BLaER1 treated with 17β-estradiol and CSF1 and Interleukin-3, amounts not matched to agents 10 nM and 100 nM (cell line): ENCODE measurements around the gene ZNRF3.

ENCODE experiments used
- H3K27ac ChIP-seq, 11 experiments: shearing (Covaris generic); formaldehyde crosslinking; 2 replicates each; pipeline ENCODE4 v1.8.1; 2022
- H3K27me3 ChIP-seq, 11 experiments: shearing (Covaris generic); formaldehyde crosslinking; 2 replicates each; pipeline ENCODE4 v1.8.1; 2022
- H3K36me3 ChIP-seq, 11 experiments: shearing (Covaris generic); formaldehyde crosslinking; 2 replicates each; pipeline ENCODE4 v1.8.1; 2022
- H3K4me1 ChIP-seq, 10 experiments: shearing (Covaris generic); formaldehyde crosslinking; 2 replicates each; pipeline ENCODE4 v1.8.1; 2022
- H3K4me2 ChIP-seq, 11 experiments: shearing (Covaris generic); formaldehyde crosslinking; 2 replicates each; pipeline ENCODE4 v1.8.1; 2022
- H3K4me3 ChIP-seq, 10 experiments: shearing (Covaris generic); formaldehyde crosslinking; 2 replicates each; pipeline ENCODE4 v1.8.1; 2022
- H3K9ac ChIP-seq, 11 experiments: shearing (Covaris generic); formaldehyde crosslinking; 2 replicates each; pipeline ENCODE4 v1.8.1; 2022
- H3K9me3 ChIP-seq, 11 experiments: shearing (Covaris generic); formaldehyde crosslinking; replicated peaks in 1 of 11; 2 replicates each; pipeline ENCODE4 v1.8.1; 2022
- H4K20me1 ChIP-seq, 11 experiments: shearing (Covaris generic); formaldehyde crosslinking; 2 replicates each; pipeline ENCODE4 v1.8.1; 2022
- Cebpa-rat ChIP-seq, 11 experiments: shearing (Covaris generic); IDR thresholded peaks; 2 replicates each; pipeline ENCODE4 v1.8.1; 2022

The ZNRF3 gene

GRCh38 chr22:28953403-28953802 lies 70.0 kb downstream of the ZNRF3 start:
- Histone ChIP-seq H3K36me3 (peaks cover 0 to 6% (median 0%) of the 10 kb centered on the region in 11 experiments; a peak in 3 of 22 replicates), H3K9ac (no peak overlapping the region), H3K4me2 (no peak overlapping the region), H4K20me1 (peaks cover 0 to 98% (median 90%) of the 10 kb centered on the region in 11 experiments; a peak in 18 of 22 replicates), H3K4me1 (peaks cover 16 to 21% (median 17%) of the 10 kb centered on the region in 10 experiments), H3K27me3 (peaks cover 30 to 67% (median 49%) of the 10 kb centered on the region in 11 experiments), H3K4me3 (no peak overlapping the region), H3K9me3 (peaks cover 0 to 10% (median under 1%) of the 10 kb centered on the region in 11 experiments; a peak in 7 of 22 replicates), H3K27ac (no peak overlapping the region)
- TF ChIP-seq Cebpa-rat (IDR thresholded peaks at IDR 0.05): no peak

DNA sequence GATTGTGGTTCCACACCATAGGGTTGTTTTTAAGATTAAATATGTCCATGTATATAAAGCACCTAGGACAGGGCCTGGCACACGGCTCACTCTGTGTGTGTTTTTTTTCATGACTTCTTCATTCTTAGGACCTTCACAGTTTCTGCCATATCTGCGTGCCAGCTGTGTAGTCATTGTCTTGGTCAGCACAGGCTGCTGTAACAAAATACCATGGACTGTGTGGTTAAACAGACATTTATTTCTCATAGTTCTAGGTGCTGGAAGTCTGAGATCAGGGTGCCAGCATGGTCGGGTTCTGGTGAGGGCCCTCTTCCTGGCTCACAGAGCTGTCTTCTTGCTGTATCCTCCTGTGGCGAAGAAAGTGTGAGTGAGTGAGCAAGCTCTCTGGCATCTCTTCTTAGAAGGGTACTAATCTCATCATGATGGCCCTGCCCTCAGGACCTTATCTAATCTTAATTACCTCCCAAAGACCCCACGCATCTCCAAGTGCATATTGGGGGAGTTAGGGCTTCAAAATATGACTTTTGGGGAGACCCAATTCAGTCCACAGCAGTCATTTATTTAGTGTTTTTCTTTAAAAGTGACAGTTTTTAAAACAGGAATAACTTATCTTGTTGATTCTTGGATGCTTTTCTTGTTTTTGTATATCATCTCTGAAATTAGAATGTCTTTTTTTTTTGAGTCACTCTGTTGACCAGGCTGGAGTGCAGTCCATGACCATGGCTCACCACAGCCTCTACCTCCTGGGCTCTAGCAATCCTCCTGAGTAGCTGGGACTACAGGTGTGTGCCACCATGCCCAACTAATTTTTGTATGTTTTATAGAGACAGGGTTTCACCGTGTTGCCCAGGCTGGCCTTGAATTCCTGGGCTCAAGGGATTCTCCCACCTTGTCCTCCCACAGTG lies 70.9 kb downstream of the ZNRF3 start:
- TF ChIP-seq Cebpa-rat (IDR thresholded peaks at IDR 0.05): no peak
- H3K27me3 ChIP-seq: peaks cover 34 to 75% (median 57%) of the 10 kb centered on the region in 11 experiments
- no peak overlapping the region for H3K4me2 ChIP-seq

DNA sequence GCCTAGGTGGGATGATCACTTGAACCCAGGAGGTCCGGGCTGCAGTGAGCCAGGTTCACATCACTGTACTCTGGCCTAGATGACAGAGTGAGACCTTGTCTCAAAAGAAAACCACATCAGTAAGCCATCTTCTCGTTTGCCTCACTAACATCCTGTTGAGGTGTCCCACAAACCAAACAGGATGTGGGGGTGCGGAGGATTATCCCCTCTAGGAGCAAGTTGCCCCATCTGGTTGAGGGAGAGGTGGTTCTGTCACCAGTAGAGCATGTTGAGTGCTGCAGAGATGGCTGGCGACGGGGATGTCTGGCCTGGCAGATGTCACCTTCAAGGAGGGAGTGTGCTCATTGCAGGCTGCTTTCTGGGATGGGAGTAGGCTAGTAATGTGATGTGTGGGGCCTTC lies 72.4 kb downstream of the ZNRF3 start:
- H3K4me1 ChIP-seq: peaks cover 16 to 20% (median 17%) of the 10 kb centered on the region in 10 experiments
- peak overlapping the region; percentile 63 to 82 (median 67) for H3K4me2 ChIP-seq
- H3K36me3 ChIP-seq: peaks cover 0 to 17% (median 10%) of the 10 kb centered on the region in 11 experiments; a peak in 9 of 22 replicates
- no peak overlapping the region for H3K9ac ChIP-seq
- peaks cover 0 to 15% (median 0%) of the 10 kb centered on the region in 11 experiments; a peak in 6 of 22 replicates for H3K9me3 ChIP-seq
- H3K27me3 ChIP-seq: peaks cover 34 to 81% (median 60%) of the 10 kb centered on the region in 11 experiments
- peaks cover 0 to 100% (median 87%) of the 10 kb centered on the region in 11 experiments; a peak in 18 of 22 replicates for H4K20me1 ChIP-seq
- H3K4me3 ChIP-seq: no peak overlapping the region
- H3K27ac ChIP-seq: no peak overlapping the region
- peak in 4 of 11 experiments; percentile 19 to 83 (median 54); a peak in 6 of 22 replicates for TF ChIP-seq Cebpa-rat (IDR thresholded peaks at IDR 0.05)

More for the DNA sequence above, 70.9 kb downstream of the ZNRF3 start:
- H3K27ac ChIP-seq: no peak overlapping the region
- H3K36me3 ChIP-seq: peaks cover 0 to 14% (median 5%) of the 10 kb centered on the region in 11 experiments; a peak in 8 of 22 replicates
- no peak overlapping the region for H3K4me3 ChIP-seq
- H3K9me3 ChIP-seq: peaks cover 0 to 15% (median 0%) of the 10 kb centered on the region in 11 experiments; a peak in 6 of 22 replicates
- peaks cover 16 to 21% (median 17%) of the 10 kb centered on the region in 10 experiments for H3K4me1 ChIP-seq
- no peak overlapping the region for H3K9ac ChIP-seq
- H4K20me1 ChIP-seq: peaks cover 0 to 100% (median 96%) of the 10 kb centered on the region in 11 experiments; a peak in 18 of 22 replicates

DNA sequence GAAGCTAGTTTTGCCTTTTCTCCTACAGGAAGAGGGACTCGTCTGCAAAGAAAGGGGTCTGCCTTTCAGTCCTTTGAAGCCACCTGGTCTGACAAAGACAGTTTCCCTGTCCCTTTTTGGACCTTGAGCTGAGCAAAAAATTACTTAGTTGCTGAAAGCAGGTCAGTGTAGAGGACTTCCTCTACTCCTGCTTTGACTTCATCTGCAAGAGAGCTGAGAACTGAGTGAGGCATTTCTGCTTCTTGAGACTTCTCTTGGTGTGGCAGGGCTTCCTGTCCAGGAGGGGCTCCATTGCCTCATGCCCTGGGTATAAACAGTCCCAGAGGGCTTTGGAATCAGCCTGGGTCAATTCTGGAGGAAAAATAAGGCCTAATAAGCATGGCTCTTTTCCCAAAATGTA lies 73.1 kb downstream of the ZNRF3 start:
- H3K27ac ChIP-seq: no peak overlapping the region
- H3K4me1 ChIP-seq: peaks cover 16 to 20% (median 17%) of the 10 kb centered on the region in 10 experiments
- peak overlapping the region; percentile 63 to 82 (median 67) for H3K4me2 ChIP-seq
- no peak overlapping the region for H3K4me3 ChIP-seq
- H3K27me3 ChIP-seq: peaks cover 34 to 81% (median 60%) of the 10 kb centered on the region in 11 experiments
- H3K9ac ChIP-seq: no peak overlapping the region
- peaks cover 0 to 17% (median 10%) of the 10 kb centered on the region in 11 experiments; a peak in 9 of 22 replicates for H3K36me3 ChIP-seq
- peaks cover 0 to 15% (median 0%) of the 10 kb centered on the region in 11 experiments; a peak in 6 of 22 replicates for H3K9me3 ChIP-seq
- H4K20me1 ChIP-seq: peaks cover 0 to 100% (median 83%) of the 10 kb centered on the region in 11 experiments; a peak in 18 of 22 replicates
- TF ChIP-seq Cebpa-rat (IDR thresholded peaks at IDR 0.05): no peak

DNA sequence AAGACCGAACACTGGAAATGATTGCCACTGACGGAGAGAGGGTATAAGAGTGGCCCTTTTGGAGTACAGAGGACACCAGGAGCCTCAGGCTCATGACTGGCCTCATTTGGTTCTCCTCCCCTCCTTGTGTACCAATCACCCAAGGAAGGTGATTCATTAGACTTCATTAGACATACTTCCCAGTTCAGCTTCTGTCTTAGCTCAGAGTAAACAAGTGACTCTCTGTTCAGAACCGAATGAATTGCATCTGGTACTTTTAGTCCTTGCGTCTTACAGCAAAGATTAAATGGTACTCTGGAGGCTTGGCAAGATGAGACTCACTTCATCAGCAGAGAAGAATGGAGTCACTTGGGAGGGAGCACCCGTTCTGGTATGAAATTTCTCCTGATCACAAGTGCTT lies 75.2 kb downstream of the ZNRF3 start:
- peaks cover 16 to 20% (median 17%) of the 10 kb centered on the region in 10 experiments for H3K4me1 ChIP-seq
- H3K36me3 ChIP-seq: peaks cover 0 to 17% (median 10%) of the 10 kb centered on the region in 11 experiments; a peak in 9 of 22 replicates
- peaks cover 0 to 100% (median 82%) of the 10 kb centered on the region in 11 experiments; a peak in 18 of 22 replicates for H4K20me1 ChIP-seq
- H3K9me3 ChIP-seq: peaks cover 0 to 15% (median 0%) of the 10 kb centered on the region in 11 experiments; a peak in 6 of 22 replicates
- no peak overlapping the region for H3K4me3 ChIP-seq
- TF ChIP-seq Cebpa-rat (IDR thresholded peaks at IDR 0.05): no peak
- no peak overlapping the region for H3K4me2 ChIP-seq
- no peak overlapping the region for H3K27ac ChIP-seq
- peaks cover 27 to 60% (median 44%) of the 10 kb centered on the region in 11 experiments for H3K27me3 ChIP-seq
- H3K9ac ChIP-seq: no peak overlapping the region

- TF ChIP-seq Cebpa-rat (IDR thresholded peaks at IDR 0.05): no peak
- Histone ChIP-seq H3K27me3 (peaks cover 7 to 30% (median 17%) of the 10 kb centered on the region in 11 experiments; a peak in 17 of 22 replicates), H3K9ac (no peak overlapping the region), H3K9me3 (peaks cover 0 to 15% (median 0%) of the 10 kb centered on the region in 11 experiments; a peak in 6 of 22 replicates), H4K20me1 (peaks cover 0 to 97% (median 64%) of the 10 kb centered on the region in 11 experiments; a peak in 18 of 22 replicates), H3K36me3 (peaks cover 0 to 17% (median 10%) of the 10 kb centered on the region in 11 experiments; a peak in 9 of 22 replicates), H3K4me3 (no peak overlapping the region), H3K4me1 (peaks cover 0 to 1% (median 0%) of the 10 kb centered on the region in 10 experiments; a peak in 4 of 20 replicates), H3K4me2 (no peak overlapping the region), H3K27ac (no peak overlapping the region)
Measured at GRCh38 chr22:28962042-28962554, 78.7 kb downstream of the ZNRF3 start.

- Histone ChIP-seq H3K9me3 (peaks cover 0 to 9% (median 0%) of the 10 kb centered on the region in 11 experiments; a peak in 5 of 22 replicates), H3K27ac (no peak overlapping the region), H3K4me3 (no peak overlapping the region), H3K36me3 (peaks cover 0 to 15% (median 8%) of the 10 kb centered on the region in 11 experiments; a peak in 8 of 22 replicates), H3K9ac (no peak overlapping the region), H3K4me2 (no peak overlapping the region), H4K20me1 (peaks cover 0 to 91% (median 52%) of the 10 kb centered on the region in 11 experiments; a peak in 18 of 22 replicates), H3K4me1 (no peaks in the 10 kb centered on the region), H3K27me3 (peaks cover under 1 to 20% (median 9%) of the 10 kb centered on the region in 11 experiments; a peak in 14 of 22 replicates)
- TF ChIP-seq Cebpa-rat (IDR thresholded peaks at IDR 0.05): no peak
Measured at GRCh38 chr22:28963362-28963761, 80.0 kb downstream of the ZNRF3 start.

DNA sequence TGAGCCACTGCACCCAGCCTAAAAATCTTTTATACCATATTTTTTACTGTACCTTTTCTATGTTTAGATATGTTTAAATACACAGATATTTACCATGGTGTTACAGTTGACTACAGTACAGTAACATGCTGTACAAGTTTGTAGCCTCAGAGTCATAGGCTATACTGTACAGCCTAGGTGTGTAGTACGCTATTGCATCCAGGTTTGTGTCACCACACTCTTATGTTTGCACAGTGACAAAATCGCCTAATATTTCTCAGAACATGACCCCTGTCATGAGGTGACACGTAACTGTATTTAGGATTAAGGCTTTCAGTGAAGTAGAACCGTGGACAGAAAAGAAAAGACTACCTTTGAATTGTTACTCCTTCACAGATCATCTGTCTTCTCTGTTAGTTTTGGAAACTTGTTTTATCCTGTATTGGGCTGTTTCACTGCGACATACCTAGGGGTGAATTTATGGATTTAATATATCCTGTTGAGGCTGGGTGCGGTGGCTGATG lies 83.8 kb downstream of the ZNRF3 start:
- TF ChIP-seq Cebpa-rat (IDR thresholded peaks at IDR 0.05): no peak
- Histone ChIP-seq H3K36me3 (0 out of 22 replicates have a peak, but pooled peaks cover 0 to 3% (median 0%) of the 10 kb centered on the region in 11 experiments), H3K27me3 (no peaks in the 10 kb centered on the region), H3K27ac (no peak overlapping the region), H3K4me1 (no peaks in the 10 kb centered on the region), H4K20me1 (peaks cover 0 to 87% (median 33%) of the 10 kb centered on the region in 11 experiments; a peak in 17 of 22 replicates), H3K4me2 (no peak overlapping the region), H3K9ac (no peak overlapping the region), H3K9me3 (peaks cover 0 to 9% (median 0%) of the 10 kb centered on the region in 11 experiments; a peak in 1 of 22 replicates), H3K4me3 (no peak overlapping the region)
